OCI-LY1 (cell line): ENCODE data around the gene HDAC11.

Source experiments
- H2AFZ ChIP-seq: fragments of 200-600 bp; sonication (generic), shearing (Covaris generic); 2 replicates; pipeline ENCODE4 v1.6.0; 2014; ENCODE audit warnings: antibody characterized with exemption, mild to moderate bottlenecking, low read length
- H3F3A ChIP-seq: fragments of 200-600 bp; sonication (generic), shearing (Covaris generic); 2 replicates; pipeline ENCODE4 v1.6.0; 2014; ENCODE audit warnings: mild to moderate bottlenecking, antibody characterized with exemption, low read length, moderate library complexity; ENCODE audit not compliant: insufficient read depth
- H3K27ac ChIP-seq: fragments of 200-600 bp; sonication (generic); 2 replicates; pipeline ENCODE4 v1.5.1; 2014; ENCODE audit warnings: low read length, mixed run types, mild to moderate bottlenecking, low read depth; ENCODE audit not compliant: poor library complexity, severe bottlenecking
- H3K27me3 ChIP-seq: fragments of 200-600 bp; sonication (generic); 2 replicates; pipeline ENCODE4 v1.6.0; 2014; ENCODE audit warnings: antibody characterized with exemption, mild to moderate bottlenecking, low read length, moderate library complexity; ENCODE audit not compliant: insufficient read depth
- H3K36me3 ChIP-seq: fragments of 200-600 bp; sonication (generic); 2 replicates; pipeline ENCODE4 v1.6.1; 2014; ENCODE audit warnings: mild to moderate bottlenecking, antibody characterized with exemption, low read length, moderate library complexity, mixed read lengths; ENCODE audit not compliant: insufficient read depth
- H3K4me1 ChIP-seq: fragments of 200-600 bp; sonication (generic); 2 replicates; pipeline ENCODE4 v1.5.1; 2014; ENCODE audit warnings: mild to moderate bottlenecking, low read length, moderate library complexity; ENCODE audit not compliant: insufficient read depth, severe bottlenecking
- H3K4me2 ChIP-seq: fragments of 200-600 bp; sonication (generic), shearing (Covaris generic); 2 replicates; pipeline ENCODE4 v1.6.1; 2014; ENCODE audit warnings: low read length
- H3K4me3 ChIP-seq: fragments of 200-600 bp; sonication (generic); 2 replicates; pipeline ENCODE4 v1.5.1; 2014; ENCODE audit warnings: low read length, low read depth, mild to moderate bottlenecking, mixed read lengths; ENCODE audit not compliant: poor library complexity, severe bottlenecking
- H3K79me2 ChIP-seq: fragments of 200-600 bp; shearing (Covaris generic); 2 replicates; pipeline ENCODE4 v1.6.1; 2016; ENCODE audit warnings: mixed run types, low read length, mixed read lengths; ENCODE audit not compliant: insufficient read depth
- H3K9ac ChIP-seq: fragments of 200-600 bp; sonication (generic), shearing (Covaris generic); 2 replicates; pipeline ENCODE4 v1.6.1; 2014; ENCODE audit warnings: mild to moderate bottlenecking, low read length, mixed read lengths
- H3K9me2 ChIP-seq: fragments of 200-600 bp; sonication (generic), shearing (Covaris generic); 2 replicates; pipeline ENCODE4 v1.6.1; 2014; ENCODE audit warnings: low read depth, mild to moderate bottlenecking, low read length, mixed read lengths
- H3K9me3 ChIP-seq: fragments of 200-600 bp; shearing (Covaris generic); 2 replicates; pipeline ENCODE4 v1.6.1; 2014; ENCODE audit warnings: low read length, mixed read lengths
- H4K20me1 ChIP-seq: fragments of 200-600 bp; sonication (generic), shearing (Covaris generic); 2 replicates; pipeline ENCODE4 v1.6.0; 2016; ENCODE audit warnings: mild to moderate bottlenecking, low read length; ENCODE audit not compliant: insufficient read depth
- EZH2 ChIP-seq: fragments of 200-600 bp; sonication (generic), shearing (Covaris generic); IDR thresholded peaks from 2 replicates; pipeline ENCODE4 v1.8.0; 2017; ENCODE audit warnings: borderline replicate concordance, mixed run types, mild to moderate bottlenecking, antibody characterized with exemption, low read length, moderate library complexity, mixed read lengths
- TF ChIP-seq, protein P1 (sequence below): fragments of 200-600 bp; sonication (generic), shearing (Covaris generic); IDR thresholded peaks from 2 replicates; pipeline ENCODE4 v1.5.1; 2017; ENCODE audit warnings: mild to moderate bottlenecking, antibody characterized with exemption, low read length, moderate library complexity, mixed read lengths

The HDAC11 gene

DNA sequence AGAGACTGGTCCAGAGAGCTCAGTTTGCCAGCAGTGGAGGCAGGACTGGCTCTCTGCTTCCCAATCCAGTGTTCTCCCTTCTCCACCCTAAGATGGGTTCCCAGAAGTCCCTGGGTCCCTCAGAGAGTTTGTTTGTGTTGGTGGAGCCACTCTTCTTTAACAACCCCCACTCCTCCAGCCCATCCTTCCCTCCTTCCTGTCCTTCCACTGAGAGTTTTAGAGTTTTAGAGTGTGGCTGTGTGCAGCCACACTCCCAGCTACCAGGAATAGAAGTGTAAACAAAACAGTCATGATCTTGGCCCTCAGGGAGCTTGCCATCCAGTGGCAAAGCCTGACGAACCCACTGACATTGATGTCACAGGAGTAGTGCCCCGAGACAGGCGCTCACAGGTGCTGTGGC is 56.3 kb downstream of the HDAC11 start:
- H3K4me3 ChIP-seq: no peak overlapping the region
- no peak for TF ChIP-seq EZH2
- TF ChIP-seq, protein P1, sequence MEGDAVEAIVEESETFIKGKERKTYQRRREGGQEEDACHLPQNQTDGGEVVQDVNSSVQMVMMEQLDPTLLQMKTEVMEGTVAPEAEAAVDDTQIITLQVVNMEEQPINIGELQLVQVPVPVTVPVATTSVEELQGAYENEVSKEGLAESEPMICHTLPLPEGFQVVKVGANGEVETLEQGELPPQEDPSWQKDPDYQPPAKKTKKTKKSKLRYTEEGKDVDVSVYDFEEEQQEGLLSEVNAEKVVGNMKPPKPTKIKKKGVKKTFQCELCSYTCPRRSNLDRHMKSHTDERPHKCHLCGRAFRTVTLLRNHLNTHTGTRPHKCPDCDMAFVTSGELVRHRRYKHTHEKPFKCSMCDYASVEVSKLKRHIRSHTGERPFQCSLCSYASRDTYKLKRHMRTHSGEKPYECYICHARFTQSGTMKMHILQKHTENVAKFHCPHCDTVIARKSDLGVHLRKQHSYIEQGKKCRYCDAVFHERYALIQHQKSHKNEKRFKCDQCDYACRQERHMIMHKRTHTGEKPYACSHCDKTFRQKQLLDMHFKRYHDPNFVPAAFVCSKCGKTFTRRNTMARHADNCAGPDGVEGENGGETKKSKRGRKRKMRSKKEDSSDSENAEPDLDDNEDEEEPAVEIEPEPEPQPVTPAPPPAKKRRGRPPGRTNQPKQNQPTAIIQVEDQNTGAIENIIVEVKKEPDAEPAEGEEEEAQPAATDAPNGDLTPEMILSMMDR: no peak
- no peak overlapping the region for H3K4me2 ChIP-seq
- no peaks in the 10 kb centered on the region for H4K20me1 ChIP-seq
- 0 out of 2 replicates have a peak, but pooled peaks cover 4% of the 10 kb centered on the region for H3K27me3 ChIP-seq
- no peaks in the 10 kb centered on the region for H3K9me2 ChIP-seq
- no peak overlapping the region for H3K27ac ChIP-seq
- H3K9me3 ChIP-seq: no peaks in the 10 kb centered on the region
- H3K4me1 ChIP-seq: no peaks in the 10 kb centered on the region
- no peak overlapping the region for H3K9ac ChIP-seq
- no peaks in the 10 kb centered on the region for H3K79me2 ChIP-seq
- no peaks in the 10 kb centered on the region for H3K36me3 ChIP-seq
- no peaks in the 10 kb centered on the region for H3F3A ChIP-seq
- H2AFZ ChIP-seq: no peak overlapping the region

DNA sequence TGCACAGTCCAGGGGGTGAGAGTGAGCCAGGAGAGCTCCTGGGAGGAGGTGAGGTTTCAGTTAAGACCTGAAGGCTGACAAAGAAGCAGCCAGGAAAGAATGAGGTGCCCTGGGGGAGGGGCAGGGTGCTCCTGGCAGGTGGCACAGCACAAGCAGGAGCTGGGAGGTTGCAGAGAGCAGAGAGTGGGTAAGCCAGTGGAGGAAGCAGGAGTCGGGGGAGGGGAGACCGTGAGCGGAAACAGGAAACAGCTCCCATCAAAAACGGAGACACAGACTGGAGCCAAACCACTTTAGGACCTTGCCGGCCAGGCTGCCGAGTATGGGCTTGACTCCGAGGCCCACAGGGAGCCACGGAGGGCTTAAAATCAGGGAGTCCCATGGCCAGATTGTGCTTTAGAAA is 56.7 kb downstream of the HDAC11 start:
- Histone ChIP-seq H3K4me1 (no peaks in the 10 kb centered on the region), H3K27me3 (0 out of 2 replicates have a peak, but pooled peaks cover 4% of the 10 kb centered on the region), H3K9me2 (no peaks in the 10 kb centered on the region), H3K4me3 (no peak overlapping the region), H3K9me3 (no peaks in the 10 kb centered on the region), H3K9ac (no peak overlapping the region), H3F3A (no peaks in the 10 kb centered on the region), H3K4me2 (no peak overlapping the region), H3K79me2 (no peaks in the 10 kb centered on the region), H3K36me3 (no peaks in the 10 kb centered on the region), H4K20me1 (no peaks in the 10 kb centered on the region), H2AFZ (no peak overlapping the region), H3K27ac (no peak overlapping the region)
- TF ChIP-seq, protein P1: no peak
- no peak for TF ChIP-seq EZH2

DNA sequence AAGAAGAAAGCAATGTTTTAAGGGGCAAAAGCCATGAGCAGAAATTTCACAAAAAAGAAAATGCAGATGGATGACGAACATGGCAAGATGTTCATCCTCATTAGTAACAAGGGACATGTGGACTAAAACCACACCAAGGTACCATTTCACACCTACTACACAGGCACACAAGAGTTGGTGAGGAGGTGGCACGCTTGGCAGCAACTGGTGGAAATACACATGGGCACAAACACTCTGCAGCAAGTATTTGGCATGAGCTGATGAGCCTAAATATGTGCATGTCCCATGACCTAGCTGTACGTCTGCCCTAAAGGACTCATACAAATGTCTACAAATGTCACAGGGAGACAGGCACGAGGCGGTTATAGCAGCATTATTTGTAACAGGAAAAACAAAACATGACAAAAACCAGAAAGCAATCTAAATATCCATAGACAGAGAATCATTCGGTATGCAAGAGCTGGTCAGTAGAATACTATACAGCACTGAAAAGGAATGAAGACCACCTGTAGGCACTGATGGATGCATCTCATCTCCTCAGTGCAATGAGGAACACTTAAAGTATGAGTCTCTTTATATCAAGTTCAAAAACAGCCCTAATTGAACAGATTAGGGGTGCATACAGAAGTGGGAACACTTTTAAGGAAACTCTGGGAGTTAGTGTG is 57.3 kb downstream of the HDAC11 start:
- H3K27ac ChIP-seq: no peak overlapping the region

More for the DNA sequence above, 57.3 kb downstream of the HDAC11 start:
- H3K79me2 ChIP-seq: no peaks in the 10 kb centered on the region
- no peaks in the 10 kb centered on the region for H3K9me3 ChIP-seq
- TF ChIP-seq, protein P1: no peak
- no peak for TF ChIP-seq EZH2
- no peaks in the 10 kb centered on the region for H3K9me2 ChIP-seq
- H3F3A ChIP-seq: no peaks in the 10 kb centered on the region
- H3K27me3 ChIP-seq: 0 out of 2 replicates have a peak, but pooled peaks cover 4% of the 10 kb centered on the region
- no peaks in the 10 kb centered on the region for H3K4me1 ChIP-seq
- no peak overlapping the region for H3K4me3 ChIP-seq
- H2AFZ ChIP-seq: no peak overlapping the region
- no peaks in the 10 kb centered on the region for H4K20me1 ChIP-seq
- no peaks in the 10 kb centered on the region for H3K36me3 ChIP-seq
- no peak overlapping the region for H3K9ac ChIP-seq
- H3K4me2 ChIP-seq: no peak overlapping the region
